ENCODE data around the gene NPM3. TPM values are rescaled to one million over a fixed set of nuclear protein-coding genes. Genes with fewer than 3 reads are reported as not detected.

NPM3 gene
- total and polyA plus RNA-seq, 2 of the 8 experiments (the other 6 are each of a cell fraction or from before 2014, with no cell fraction given), result 127 to 175 TPM

DNA sequence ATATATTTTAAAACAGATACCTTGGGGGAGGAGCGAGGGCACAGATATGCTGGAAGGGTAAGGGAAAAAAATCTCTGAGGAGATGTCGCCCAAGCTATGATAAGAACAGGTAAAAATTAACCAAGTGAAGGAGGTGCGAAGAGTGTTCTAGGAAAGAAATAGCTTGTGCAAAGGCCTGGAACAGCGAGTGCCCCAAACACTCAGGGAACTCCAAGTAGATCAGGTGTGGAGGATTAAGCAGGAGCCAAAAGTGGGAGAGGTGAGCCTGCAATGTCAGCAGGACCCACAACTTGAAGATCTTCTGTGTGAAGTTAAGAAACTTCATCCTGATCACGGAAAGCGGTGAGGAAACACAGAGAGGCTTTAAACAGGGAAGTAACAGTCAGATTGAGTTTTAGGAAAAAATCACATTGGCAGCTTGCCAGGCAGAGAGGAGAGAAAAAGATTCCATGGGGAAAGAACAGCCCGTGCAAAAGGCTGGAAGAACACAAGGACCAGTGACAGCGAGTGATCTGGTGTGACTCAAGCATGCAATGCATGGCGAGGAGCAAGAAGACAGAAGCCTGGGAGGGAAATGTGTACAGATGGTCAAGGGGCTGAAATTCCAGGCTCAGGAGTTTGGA lies 38.1 kb downstream of the NPM3 start:
- DNase-seq (ENCODE audit: low read depth in 1 of 2, low spot score in 2 of 2) (no peak), FAIRE-seq (no peak)
- H2BK12ac ChIP-seq (ENCODE audit: low read depth, low read length), result no peak overlapping the region
- no peaks in the 10 kb centered on the region for H3K9me3 ChIP-seq (ENCODE audit: insufficient read depth in 2 of 2, low read depth in 1 of 2, low read length in 1 of 2)
- no peaks in the 10 kb centered on the region for H3K79me1 ChIP-seq (ENCODE audit: low read depth, low read length)
- no peaks in the 10 kb centered on the region for H3K36me3 ChIP-seq (ENCODE audit: control insufficient read depth in 2 of 4, insufficient read depth in 4 of 4, low read length in 3 of 4)
- H2BK20ac ChIP-seq (ENCODE audit: low read length), result no peak overlapping the region
- H4K91ac ChIP-seq (replicated peaks; ENCODE audit: insufficient read length, low read length), result no peak overlapping the region
- H3K9ac ChIP-seq (replicated peaks in 1 of 4; ENCODE audit: extremely low read depth in 1 of 4, low read depth in 3 of 4, low read length in 3 of 4), result no peak overlapping the region
- POLR2A ChIA-PET (ENCODE audit: partially characterized antibody), result interaction anchor here (1.2 kb wide), 1 partner anchor 18 kb away, joined by 3 read pairs; no protein-coding TSS in a partner anchor
- H3K4me2 ChIP-seq (ENCODE audit: insufficient read depth in 1 of 2, low read depth in 2 of 2, low read length in 2 of 2), result no peak overlapping the region
- H3K79me2 ChIP-seq (ENCODE audit: control insufficient read depth in 1 of 2, insufficient read depth in 2 of 2, low read length in 2 of 2), result no peaks in the 10 kb centered on the region
- no peak overlapping the region for H3K18ac ChIP-seq (ENCODE audit: extremely low read depth, low read length)
- no peak overlapping the region for H4K8ac ChIP-seq (ENCODE audit: extremely low read depth, insufficient read depth, low read length)
- no peak overlapping the region for H3K56ac ChIP-seq (replicated peaks; ENCODE audit: insufficient read length, low read depth, low read length)
- H2BK15ac ChIP-seq (ENCODE audit: low read length), result no peak overlapping the region
- no peak overlapping the region for H3K4me3 ChIP-seq (ENCODE audit: extremely low read depth in 1 of 4, insufficient read depth in 2 of 4, low read depth in 3 of 4, low read length in 4 of 4)
- 83% methylated on average over 9 of the region's 9 CpGs; no CpG with 5 or more reads in 1 of the 2 experiments for WGBS, 2 experiments (ENCODE audit: extremely low coverage in 1 of 2, insufficient coverage in 1 of 2, insufficient read length in 1 of 2, insufficient replicate concordance in 2 of 2, low coverage in 1 of 2, low lambda C conversion rate in 2 of 2, missing lambda C conversion rate in 1 of 2)
- H2BK120ac ChIP-seq (replicated peaks; ENCODE audit: low read depth, low read length), result no peak overlapping the region
- H2BK5ac ChIP-seq (ENCODE audit: low read depth, low read length), result no peak overlapping the region
- no peak overlapping the region for H3K23ac ChIP-seq (ENCODE audit: insufficient read length)
- H4K5ac ChIP-seq (ENCODE audit: insufficient read length, low read depth, low read length), result no peak overlapping the region
- H3K4me1 ChIP-seq (replicated peaks in 1 of 4; ENCODE audit: control insufficient read depth in 3 of 4, insufficient read depth in 4 of 4, low read length in 3 of 4), result peaks cover 0 to 6% (median 2%) of the 10 kb centered on the region in 4 experiments; a peak in 3 of 7 replicates
- CTCF ChIA-PET (ENCODE audit: partially characterized antibody), result interaction anchor here (0.6 to 1.8 kb wide), 6 partner anchors 14 to 265 kb away, joined by 3 to 9 read pairs (median 4); partner anchors contain the start of gene NPM3
- no peak overlapping the region for H2AK5ac ChIP-seq (ENCODE audit: low read depth, low read length)
- no peak overlapping the region for H2AFZ ChIP-seq (ENCODE audit: low read length)
- no peaks in the 10 kb centered on the region for H4K20me1 ChIP-seq (replicated peaks in 1 of 2; ENCODE audit: control insufficient read depth in 1 of 2, insufficient read depth in 2 of 2, low read length in 2 of 2)
- H3K4ac ChIP-seq (replicated peaks; ENCODE audit: insufficient read length, low read depth, low read length), result no peak overlapping the region
- H3K14ac ChIP-seq (ENCODE audit: insufficient read length), result no peak overlapping the region
- no peak overlapping the region for H3K27ac ChIP-seq (ENCODE audit: low read depth, low read length)
- no peaks in the 10 kb centered on the region for H3K23me2 ChIP-seq (ENCODE audit: low read depth, low read length)
- peaks cover 0 to 2% (median 0%) of the 10 kb centered on the region in 4 experiments; a peak in 1 of 7 replicates for H3K27me3 ChIP-seq (replicated peaks in 1 of 4; ENCODE audit: control insufficient read depth in 3 of 4, extremely low read depth in 1 of 4, insufficient read depth in 3 of 4, low read length in 3 of 4)
- TF ChIP-seq SP4 (IDR thresholded peaks at IDR 0.05; ENCODE audit: low read length) (no peak), SP2 (IDR thresholded peaks at IDR 0.05; ENCODE audit: low read length) (no peak), PHF8 (conservative IDR thresholded peaks at IDR 0.05; ENCODE audit: low read depth, low read length) (no peak), CBX8 (IDR thresholded peaks at IDR 0.05; ENCODE audit: borderline replicate concordance, low read depth, low read length) (no peak), FOSL1 (IDR thresholded peaks at IDR 0.05; ENCODE audit: insufficient read depth, low read depth, low read length) (no peak), EZH2 (IDR thresholded peaks at IDR 0.05; ENCODE audit: low read depth, low read length, severe bottlenecking) (no peak), MAFK (IDR thresholded peaks at IDR 0.05; ENCODE audit: low read depth, low read length) (no peak), HDAC2 (IDR thresholded peaks at IDR 0.05; ENCODE audit: borderline replicate concordance in 1 of 2, low read depth in 2 of 2, low read length in 2 of 2) (no peak), SIRT6 (IDR thresholded peaks at IDR 0.05; ENCODE audit: low read length) (no peak), JUND (IDR thresholded peaks at IDR 0.05; ENCODE audit: low read length) (no peak), SIX5 (IDR thresholded peaks at IDR 0.05; ENCODE audit: low read depth, low read length) (no peak)
- TF ChIP-seq, protein P1, sequence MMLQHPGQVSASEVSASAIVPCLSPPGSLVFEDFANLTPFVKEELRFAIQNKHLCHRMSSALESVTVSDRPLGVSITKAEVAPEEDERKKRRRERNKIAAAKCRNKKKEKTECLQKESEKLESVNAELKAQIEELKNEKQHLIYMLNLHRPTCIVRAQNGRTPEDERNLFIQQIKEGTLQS (IDR thresholded peaks at IDR 0.05; ENCODE audit: insufficient read depth, low read depth, low read length), result no peak
- TF ChIP-seq, protein P2, sequence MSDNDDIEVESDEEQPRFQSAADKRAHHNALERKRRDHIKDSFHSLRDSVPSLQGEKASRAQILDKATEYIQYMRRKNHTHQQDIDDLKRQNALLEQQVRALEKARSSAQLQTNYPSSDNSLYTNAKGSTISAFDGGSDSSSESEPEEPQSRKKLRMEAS (IDR thresholded peaks at IDR 0.05), result no peak

Data from H1 (cell line).